Islet precursor cell (in vitro differentiated cells): Measurements from ENCODE around the gene TWNK.
"Not testable (repeated sequence)": the region's sequence is repeated elsewhere in the genome, so short reads cannot be mapped to it uniquely, and the experiment has no call there.

Experiments
- DNase-seq: peaks from one replicate; pipeline ENCODE4 v3.0.0-alpha.2; 2018

Gene TWNK

GRCh38 chr10:101032637-101033224, 45.4 kb downstream of the TWNK start:
- DNase-seq = peak; percentile 95

GRCh38 chr10:101033276-101033675, 45.9 kb downstream of the TWNK start:
- no peak for DNase-seq

- not testable (repeated sequence) for DNase-seq
Measured at GRCh38 chr10:101034404-101034803, 47.1 kb downstream of the TWNK start.

GRCh38 chr10:101035314-101035713, 48.0 kb downstream of the TWNK start:
- no peak for DNase-seq

GRCh38 chr10:101035916-101036702, 48.8 kb downstream of the TWNK start:
- DNase-seq = no peak

- DNase-seq = no peak
Measured at GRCh38 chr10:101036726-101037125, 49.4 kb downstream of the TWNK start.

GRCh38 chr10:101038484-101038883, 51.1 kb downstream of the TWNK start:
- DNase-seq = peak; percentile 56

- DNase-seq = no peak
Measured at GRCh38 chr10:101040061-101040460, 52.7 kb downstream of the TWNK start.

- DNase-seq = no peak
Measured at GRCh38 chr10:101040851-101041250, 53.5 kb downstream of the TWNK start.

GRCh38 chr10:101041252-101041761, 54.0 kb downstream of the TWNK start:
- DNase-seq = peak; percentile 89

GRCh38 chr10:101042118-101042517, 54.8 kb downstream of the TWNK start:
- no peak for DNase-seq

- peak; percentile 99 for DNase-seq
Measured at GRCh38 chr10:101042667-101043362, 55.5 kb downstream of the TWNK start.

- no peak for DNase-seq
Measured at GRCh38 chr10:101043363-101043707, 56.0 kb downstream of the TWNK start.
